Spleen (tissue), 11 donors: Measurements from ENCODE around the gene YIPF3. TPM values are rescaled to one million over a fixed set of nuclear protein-coding genes. Genes with fewer than 3 reads are reported as not detected.

ENCODE experiments used
- DNase-seq: peaks from one replicate; pipeline ENCODE4 v3.0.0-alpha.2; 2020
- H3K27ac ChIP-seq, 8 donors: fragments of 200-600 bp; sonication (generic) in 7 of 8; 1 replicate in 4 of 8; 2 replicates in 4 of 8; pipeline versions ENCODE4 v1.5.0 to v1.8.0; 2016 to 2021; ENCODE audit warnings: inconsistent platforms in 4 of 8, mild to moderate bottlenecking in 4 of 8, moderate library complexity in 1 of 8
- H3K27me3 ChIP-seq, 7 donors: fragments of 200-600 bp; sonication (generic) in 6 of 7; replicated peaks in 1 of 7; 1 replicate in 4 of 7; 2 replicates in 3 of 7; pipeline versions ENCODE4 v1.5.0 to v1.8.0; 2016 to 2021; ENCODE audit warnings: inconsistent platforms in 3 of 7, mild to moderate bottlenecking in 1 of 7
- H3K36me3 ChIP-seq, 6 donors: fragments of 200-600 bp; sonication (generic) in 5 of 6; 1 replicate in 4 of 6; 2 replicates in 2 of 6; pipeline versions ENCODE4 v1.5.0 to v1.8.0; 2016 to 2021; ENCODE audit warnings: inconsistent platforms in 2 of 6
- H3K4me1 ChIP-seq, 6 donors: fragments of 200-600 bp; sonication (generic) in 5 of 6; 1 replicate in 3 of 6; 2 replicates in 3 of 6; pipeline versions ENCODE4 v1.5.0 to v1.8.0; 2016 to 2021; ENCODE audit warnings: inconsistent platforms in 3 of 6
- H3K4me3 ChIP-seq, 8 donors: fragments of 200-600 bp; sonication (generic) in 7 of 8; 1 replicate in 4 of 8; 2 replicates in 4 of 8; pipeline versions ENCODE4 v1.5.0 to v1.8.0; 2016 to 2021; ENCODE audit warnings: inconsistent platforms in 4 of 8, mild to moderate bottlenecking in 4 of 8, moderate library complexity in 2 of 8
- H3K9me3 ChIP-seq, 8 donors: fragments of 200-600 bp; sonication (generic) in 7 of 8; 1 replicate in 4 of 8; 2 replicates in 4 of 8; pipeline versions ENCODE4 v1.5.0 to v1.8.0; 2016 to 2021; ENCODE audit warnings: inconsistent platforms in 4 of 8
- CTCF ChIP-seq, 11 experiments: fragments of 200-600 bp in 7 of 11; fragments of 450-650 bp in 4 of 11; sonication (generic) in 4 of 11; IDR thresholded peaks in 8 of 11; conservative IDR thresholded peaks in 3 of 11; 1 replicate in 7 of 11; 2 replicates in 4 of 11; pipeline versions ENCODE4 v1.4.0 to v1.8.0; 2016 to 2021; ENCODE audit warnings: antibody characterized with exemption in 11 of 11, inconsistent platforms in 4 of 11, mild to moderate bottlenecking in 1 of 11
- POLR2A ChIP-seq, 3 donors: fragments of 450-650 bp; IDR thresholded peaks; one replicate each; pipeline ENCODE4 v1.5.1; 2017; ENCODE audit warnings: antibody characterized with exemption in 3 of 3, mild to moderate bottlenecking in 1 of 3
- POLR2AphosphoS5 ChIP-seq, 3 donors: sonication (generic); formaldehyde crosslinking; IDR thresholded peaks; one replicate each; pipeline ENCODE4 v1.5.1; 2017; ENCODE audit warnings: antibody characterized with exemption in 3 of 3
- WGBS, 5 donors: extraction: QIAGEN DNeasy Blood & Tissue Kit in 3 of 5; methylation state at CpG; one replicate each; pipeline versions ENCODE4 v1.1.5 to v1.1.7; 2013 to 2018; 5-methylcytosine and 5-hydroxymethylcytosine counted together
- intact Hi-C: fragments of 100-400 bp; cut with DNase I; formaldehyde crosslinking; loops from one replicate; pipeline ENCODE4 v1.15.0; 2023; ENCODE audit warnings: low total_unique reads
- polyA plus RNA-seq, 3 donors: library from polyadenylated mRNA; stranded (reverse); fragments of 200-250 nt; gene quantifications; one replicate each; pipeline ENCODE4 v1.2.1, GENCODE V29; 2013
- total RNA-seq, 7 donors: library from RNA; depleted of rRNA in 3 of 7; stranded (reverse); fragments of >200 nt in 3 of 7; fragmentation: NEBNext Ultra II Directional in 4 of 7; extraction: Animal tissue kit (Norgen Biotek cat#: 25700) in 4 of 7; gene quantifications; one replicate each; pipeline versions ENCODE4 v1.1.0 to v1.2.1, GENCODE V29; 2016 to 2021
- donor health status: healthy with polysubstance abuse.
- donor health status: DM: no; HTN: no; CAD: no; lungs with moderate emphysema.
- donor health status: DM: no; HTN: no; CAD: no.
- donor health status: Bipolar disorder and iron deficiency.
- donor health status: healthy.
- donor health status: DM: no; HTN: no; CAD: no.
- donor health status: DM: yes; HTN: yes; CAD: no.

Gene YIPF3
- total and polyA plus RNA-seq, 10 donors = 38.0 to 80.1 (median 63.8) TPM

- intact Hi-C loops = no loop called here
- Histone ChIP-seq H3K36me3 (no peaks in the 10 kb centered on the region), H3K4me1 (peaks cover 2 to 10% (median 7%) of the 10 kb centered on the region in 6 donors), H3K27ac (no peak overlapping the region), H3K27me3 (peaks cover 0 to 35% (median 0%) of the 10 kb centered on the region in 7 donors), H3K4me3 (no peak overlapping the region), H3K9me3 (no peaks in the 10 kb centered on the region)
- 94 to 99% (median 97%) methylated on average over 4 of the region's 4 CpGs for WGBS, 5 donors
- TF ChIP-seq POLR2AphosphoS5 (IDR thresholded peaks at IDR 0.05) = no peak
- no peak for TF ChIP-seq POLR2A (IDR thresholded peaks at IDR 0.05)
- TF ChIP-seq CTCF (IDR thresholded peaks at IDR 0.05 in 8 of 11, conservative IDR thresholded peaks at IDR 0.05 in 3 of 11) = no peak
- no peak for DNase-seq
Observed at GRCh38 chr6:43472515-43472914, 44.2 kb downstream of the YIPF3 start.

- no peak for DNase-seq
- intact Hi-C loops = no loop called here
- Histone ChIP-seq H3K4me3 (no peak overlapping the region), H3K27me3 (peaks cover 0 to 36% (median 0%) of the 10 kb centered on the region in 7 donors), H3K27ac (no peak overlapping the region), H3K36me3 (no peaks in the 10 kb centered on the region), H3K4me1 (peaks cover 0 to under 1% (median 0%) of the 10 kb centered on the region in 6 donors), H3K9me3 (no peaks in the 10 kb centered on the region)
- WGBS, 5 donors = 66 to 81% (median 72%) methylated on average over 1 of the region's 1 CpG
- TF ChIP-seq POLR2A (IDR thresholded peaks at IDR 0.05) (no peak), CTCF (IDR thresholded peaks at IDR 0.05 in 8 of 11, conservative IDR thresholded peaks at IDR 0.05 in 3 of 11) (no peak), POLR2AphosphoS5 (IDR thresholded peaks at IDR 0.05) (no peak)
Observed at GRCh38 chr6:43471399-43471798, 45.3 kb downstream of the YIPF3 start.

GRCh38 chr6:43469947-43470346 lies 46.8 kb downstream of the YIPF3 start:
- no peak for TF ChIP-seq POLR2AphosphoS5 (IDR thresholded peaks at IDR 0.05)
- TF ChIP-seq CTCF (IDR thresholded peaks at IDR 0.05 in 8 of 11, conservative IDR thresholded peaks at IDR 0.05 in 3 of 11) = no peak
- TF ChIP-seq POLR2A (IDR thresholded peaks at IDR 0.05) = no peak
- WGBS, 5 donors = 84 to 94% (median 88%) methylated on average over 7 of the region's 7 CpGs
- no peak overlapping the region for H3K27ac ChIP-seq

GRCh38 chr6:43468748-43469681 lies 47.7 kb downstream of the YIPF3 start:
- no peak overlapping the region for H3K27ac ChIP-seq
- DNase-seq = no peak
- no peaks in the 10 kb centered on the region for H3K36me3 ChIP-seq
- 76 to 89% (median 82%) methylated on average over 13 of the region's 13 CpGs for WGBS, 5 donors
- H3K4me3 ChIP-seq = no peak overlapping the region
- TF ChIP-seq POLR2A (IDR thresholded peaks at IDR 0.05) (no peak), CTCF (IDR thresholded peaks at IDR 0.05 in 8 of 11, conservative IDR thresholded peaks at IDR 0.05 in 3 of 11) (no peak), POLR2AphosphoS5 (IDR thresholded peaks at IDR 0.05) (no peak)
- intact Hi-C loops = no loop called here
- H3K9me3 ChIP-seq = no peaks in the 10 kb centered on the region
- no peaks in the 10 kb centered on the region for H3K4me1 ChIP-seq
- H3K27me3 ChIP-seq = peaks cover 0 to 59% (median 8%) of the 10 kb centered on the region in 7 donors

More at GRCh38 chr6:43469947-43470346, 46.8 kb downstream of the YIPF3 start:
- Histone ChIP-seq H3K4me3 (no peak overlapping the region), H3K36me3 (no peaks in the 10 kb centered on the region), H3K4me1 (no peaks in the 10 kb centered on the region), H3K9me3 (no peaks in the 10 kb centered on the region), H3K27me3 (peaks cover 0 to 49% (median 6%) of the 10 kb centered on the region in 7 donors)
- DNase-seq = no peak
- intact Hi-C loops = no loop called here
